Endometrial microvascular endothelial cells (primary cell): ENCODE measurements around the gene STRIP2. TPM values are rescaled to one million over a fixed set of nuclear protein-coding genes. Genes with fewer than 3 reads are reported as not detected.
"Not testable (repeated sequence)": the region's sequence is repeated elsewhere in the genome, so short reads cannot be mapped to it uniquely, and the experiment has no call there.

Experiments used
- in situ Hi-C: cut with HindIII; loops from 2 replicates; pipeline ENCODE4 v1.10.0; 2017; ENCODE audit warnings: low sequenced_read_pairs, low pct_unique_long_range_greater_than_20kb; ENCODE audit errors: inconsistent ontology term
- total RNA-seq: library from RNA; depleted of rRNA; stranded (reverse); fragments of >200 nt; gene quantifications from one replicate; pipeline ENCODE4 v1.2.3, GENCODE V29; 2015; ENCODE audit errors: inconsistent ontology term

The STRIP2 gene
- total RNA-seq, 1 donor from 2014 or later: 17.5 TPM

- in situ Hi-C loops: no loop called here
These were observed 46.6 kb downstream of the STRIP2 start for GRCh38 chr7:129480674-129481363.

GRCh38 chr7:129481376-129481775 is 47.1 kb downstream of the STRIP2 start:
- in situ Hi-C loops: not testable (repeated sequence)

- in situ Hi-C loops: no loop called here
These were observed 48.5 kb downstream of the STRIP2 start for GRCh38 chr7:129482781-129483180.

GRCh38 chr7:129489491-129489890 is 55.3 kb downstream of the STRIP2 start:
- in situ Hi-C loops: no loop called here

GRCh38 chr7:129492391-129492790 is 58.2 kb downstream of the STRIP2 start:
- in situ Hi-C loops: no loop called here

GRCh38 chr7:129493555-129493954 is 59.3 kb downstream of the STRIP2 start:
- in situ Hi-C loops: no loop called here

- in situ Hi-C loops: no loop called here
These were observed 59.8 kb downstream of the STRIP2 start for GRCh38 chr7:129494041-129494440.

- in situ Hi-C loops: no loop called here
These were observed 61.8 kb downstream of the STRIP2 start for GRCh38 chr7:129495987-129496386.

- in situ Hi-C loops: no loop called here
These were observed 62.4 kb downstream of the STRIP2 start for GRCh38 chr7:129496653-129497052.

- in situ Hi-C loops: no loop called here
These were observed 62.9 kb downstream of the STRIP2 start for GRCh38 chr7:129497156-129497555.

GRCh38 chr7:129498021-129498420 is 63.8 kb downstream of the STRIP2 start:
- in situ Hi-C loops: no loop called here

GRCh38 chr7:129499999-129500398 is 65.8 kb downstream of the STRIP2 start:
- in situ Hi-C loops: no loop called here

- in situ Hi-C loops: no loop called here
These were observed 67.8 kb downstream of the STRIP2 start, which contains the start of gene SMKR1 for GRCh38 chr7:129501760-129502707. TSS of gene SMKR1 (plus strand) at chr7:129502531. CDS start at chr7:129502825, 294 bp downstream.

- in situ Hi-C loops: no loop called here
These were observed 68.8 kb downstream of the STRIP2 start for GRCh38 chr7:129502708-129503685.

- in situ Hi-C loops: no loop called here
These were observed 69.5 kb downstream of the STRIP2 start for GRCh38 chr7:129503725-129504124.

- in situ Hi-C loops: no loop called here
These were observed 78.0 kb downstream of the STRIP2 start for GRCh38 chr7:129512192-129512591.

GRCh38 chr7:129513546-129513945 is 79.3 kb downstream of the STRIP2 start:
- in situ Hi-C loops: no loop called here

- in situ Hi-C loops: no loop called here
These were observed 80.5 kb downstream of the STRIP2 start for GRCh38 chr7:129514683-129515082.

GRCh38 chr7:129515381-129515780 is 81.1 kb downstream of the STRIP2 start:
- in situ Hi-C loops: no loop called here
